CD4-positive, alpha-beta T cell (primary cell): ENCODE measurements around the gene DENND2A. TPM values are rescaled to one million over a fixed set of nuclear protein-coding genes. Genes with fewer than 3 reads are reported as not detected.

Experiments used
- ATAC-seq: fragments of 200-7000 bp; cut with Tn5 transposase; one replicate; pipeline ENCODE4 v1.10.0; 2022; ENCODE audit warnings: mild to moderate bottlenecking; ENCODE audit not compliant: poor library complexity
- CTCF ChIA-PET: fragments of 350-600 bp; sonication (Branson Sonifier 250); formaldehyde crosslinking; loops from one replicate; lab custom pipeline; 2021; ENCODE audit warnings: antibody characterized with exemption, inconsistent platforms; lab: Charles Lee
- POLR2A ChIA-PET: fragments of 350-600 bp; sonication (Branson Sonifier 250); formaldehyde crosslinking; loops from one replicate; lab custom pipeline; 2021; ENCODE audit warnings: antibody characterized with exemption, inconsistent platforms; lab: Charles Lee
- DNase-seq, 14 experiments: peaks; one replicate each; pipeline ENCODE4 v3.0.0-alpha.2; 2013 to 2020; ENCODE audit warnings: mixed read lengths in 2 of 14
- H3K27ac ChIP-seq, 2 donors: one replicate each; pipeline versions ENCODE4 v1.5.1 to v1.7.0; 2013; ENCODE audit warnings: low read length in 2 of 2, low read depth in 1 of 2, mild to moderate bottlenecking in 1 of 2
- H3K27me3 ChIP-seq, 2 experiments: 1 replicate in 1 of 2; 2 replicates in 1 of 2; pipeline versions ENCODE4 v1.6.1 to v1.7.0; 2013; ENCODE audit warnings: low read length in 2 of 2, control low read depth in 1 of 2, mild to moderate bottlenecking in 1 of 2, moderate library complexity in 1 of 2; ENCODE audit not compliant: insufficient read depth in 2 of 2, control insufficient read depth in 1 of 2
- H3K36me3 ChIP-seq: one replicate; pipeline ENCODE4 v1.6.1; 2013; ENCODE audit warnings: low read length, control low read depth; ENCODE audit not compliant: insufficient read depth
- H3K4me1 ChIP-seq: one replicate; pipeline ENCODE4 v1.6.1; 2013; ENCODE audit warnings: low read length, control low read depth; ENCODE audit not compliant: insufficient read depth
- H3K4me3 ChIP-seq: one replicate; pipeline ENCODE4 v1.5.1; 2013; ENCODE audit warnings: mild to moderate bottlenecking, low read length, moderate library complexity
- H3K9me3 ChIP-seq, 2 experiments: 1 replicate in 1 of 2; 2 replicates in 1 of 2; pipeline versions ENCODE4 v1.6.1 to v1.7.0; 2013; ENCODE audit warnings: low read length in 2 of 2, mild to moderate bottlenecking in 2 of 2, control low read depth in 1 of 2, moderate library complexity in 1 of 2; ENCODE audit not compliant: control insufficient read depth in 1 of 2, insufficient read depth in 1 of 2
- H3K27ac Mint-ChIP-seq: one replicate; pipeline ENCODE4 v1.8.0; 2020; ENCODE audit warnings: mixed read lengths
- H3K27me3 Mint-ChIP-seq: one replicate; pipeline ENCODE4 v1.8.0; 2021; ENCODE audit warnings: mixed read lengths
- H3K36me3 Mint-ChIP-seq: one replicate; pipeline ENCODE4 v1.8.0; 2021; ENCODE audit warnings: low read depth, mixed read lengths
- H3K4me1 Mint-ChIP-seq: one replicate; pipeline ENCODE4 v1.8.0; 2021; ENCODE audit warnings: low read depth, mixed read lengths
- H3K4me3 Mint-ChIP-seq: one replicate; pipeline ENCODE4 v1.8.0; 2020; ENCODE audit warnings: mild to moderate bottlenecking, mixed read lengths
- H3K9me3 Mint-ChIP-seq: one replicate; pipeline ENCODE4 v1.8.0; 2020; ENCODE audit warnings: mixed read lengths
- intact Hi-C, 2 experiments: fragments of 100-400 bp; cut with DNase I in 1 of 2; cut with micrococcal nuclease in 1 of 2; formaldehyde crosslinking; loops; one replicate each; pipeline versions ENCODE4 v1.15.1 to v1.9.0; 2023 to 2025; cut with DNase I, micrococcal nuclease
- total RNA-seq, 174 experiments: library from RNA in 2 of 174; stranded (reverse) in 2 of 174; gene quantifications; one replicate each; pipeline ENCODE4 v1.2.3 and lab custom pipeline; 2021 to 2026
- TF ChIP-seq, protein P1 (sequence below): fragments of 200-600 bp; IDR thresholded peaks from one replicate; pipeline ENCODE4 v1.8.0; 2022; ENCODE audit warnings: antibody characterized with exemption, mild to moderate bottlenecking

DENND2A gene
- total RNA-seq, 2 experiments from 2014 or later, result not detected

DNA sequence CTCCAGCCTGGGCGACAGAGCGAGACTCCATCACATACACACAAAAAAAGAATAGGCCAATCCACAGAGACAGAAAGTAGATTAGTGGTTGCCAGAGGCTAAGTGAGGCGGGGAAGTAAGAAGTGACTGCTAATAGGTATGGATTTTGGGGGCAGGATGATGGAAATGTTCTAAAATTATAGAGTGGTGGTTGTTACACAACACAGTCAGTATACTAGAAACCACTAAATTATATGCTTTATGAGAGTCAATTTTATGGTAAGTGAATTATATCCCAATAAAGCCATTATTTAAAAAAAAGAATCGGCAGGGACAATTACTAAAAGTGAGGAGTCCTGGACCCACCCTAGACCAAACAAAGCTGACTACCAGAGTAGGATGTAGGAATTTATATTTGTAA, 24.3 kb downstream of the DENND2A start:
- no peaks in the 10 kb centered on the region for H3K36me3 ChIP-seq
- H3K27me3 ChIP-seq, result no peaks in the 10 kb centered on the region
- H3K4me3 Mint-ChIP-seq, result no peak overlapping the region
- TF ChIP-seq, protein P1, sequence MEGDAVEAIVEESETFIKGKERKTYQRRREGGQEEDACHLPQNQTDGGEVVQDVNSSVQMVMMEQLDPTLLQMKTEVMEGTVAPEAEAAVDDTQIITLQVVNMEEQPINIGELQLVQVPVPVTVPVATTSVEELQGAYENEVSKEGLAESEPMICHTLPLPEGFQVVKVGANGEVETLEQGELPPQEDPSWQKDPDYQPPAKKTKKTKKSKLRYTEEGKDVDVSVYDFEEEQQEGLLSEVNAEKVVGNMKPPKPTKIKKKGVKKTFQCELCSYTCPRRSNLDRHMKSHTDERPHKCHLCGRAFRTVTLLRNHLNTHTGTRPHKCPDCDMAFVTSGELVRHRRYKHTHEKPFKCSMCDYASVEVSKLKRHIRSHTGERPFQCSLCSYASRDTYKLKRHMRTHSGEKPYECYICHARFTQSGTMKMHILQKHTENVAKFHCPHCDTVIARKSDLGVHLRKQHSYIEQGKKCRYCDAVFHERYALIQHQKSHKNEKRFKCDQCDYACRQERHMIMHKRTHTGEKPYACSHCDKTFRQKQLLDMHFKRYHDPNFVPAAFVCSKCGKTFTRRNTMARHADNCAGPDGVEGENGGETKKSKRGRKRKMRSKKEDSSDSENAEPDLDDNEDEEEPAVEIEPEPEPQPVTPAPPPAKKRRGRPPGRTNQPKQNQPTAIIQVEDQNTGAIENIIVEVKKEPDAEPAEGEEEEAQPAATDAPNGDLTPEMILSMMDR, result no peak
- CTCF ChIA-PET, result no interaction called here
- H3K4me1 Mint-ChIP-seq, result no peaks in the 10 kb centered on the region
- no peaks in the 10 kb centered on the region for H3K4me1 ChIP-seq
- POLR2A ChIA-PET, result no interaction called here
- ATAC-seq, result no peak
- no peak overlapping the region for H3K27ac Mint-ChIP-seq
- no peak overlapping the region for H3K27ac ChIP-seq
- no peaks in the 10 kb centered on the region for H3K36me3 Mint-ChIP-seq
- H3K9me3 Mint-ChIP-seq, result no peaks in the 10 kb centered on the region
- intact Hi-C loops, result no loop called here
- DNase-seq, result no peak
- no peak overlapping the region for H3K4me3 ChIP-seq
- no peaks in the 10 kb centered on the region for H3K9me3 ChIP-seq
- H3K27me3 Mint-ChIP-seq, result no peaks in the 10 kb centered on the region

DNA sequence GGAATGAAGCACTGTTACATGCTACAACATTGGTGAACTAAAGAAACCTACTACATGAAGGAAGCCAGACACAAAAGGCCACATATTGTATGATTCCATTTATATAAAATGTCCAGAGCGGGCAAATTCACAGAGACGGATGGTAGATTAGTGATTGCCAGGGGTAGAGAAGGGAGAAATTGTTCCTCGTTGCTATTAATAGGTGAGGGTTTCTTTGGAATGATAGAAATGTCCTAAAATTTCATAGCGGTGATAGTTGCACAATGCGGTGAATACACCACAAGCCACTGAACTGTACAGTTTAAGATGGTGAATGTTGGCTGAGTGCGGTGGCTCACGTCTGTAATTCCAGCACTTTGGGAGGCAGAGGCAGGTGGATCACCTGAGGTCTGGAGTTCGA, 29.0 kb downstream of the DENND2A start:
- Histone ChIP-seq H3K4me1 (no peaks in the 10 kb centered on the region), H3K27ac (no peak overlapping the region), H3K9me3 (no peaks in the 10 kb centered on the region), H3K4me3 (no peak overlapping the region), H3K27me3 (peaks cover 0 to 3% of the 10 kb centered on the region in 2 experiments), H3K36me3 (no peaks in the 10 kb centered on the region)
- no peaks in the 10 kb centered on the region for H3K36me3 Mint-ChIP-seq
- H3K9me3 Mint-ChIP-seq, result no peaks in the 10 kb centered on the region
- H3K27ac Mint-ChIP-seq, result no peak overlapping the region
- DNase-seq (no peak), ATAC-seq (no peak)
- intact Hi-C loops, result no loop called here
- no peaks in the 10 kb centered on the region for H3K27me3 Mint-ChIP-seq
- TF ChIP-seq, protein P1, result no peak
- CTCF ChIA-PET, result no interaction called here
- no peaks in the 10 kb centered on the region for H3K4me1 Mint-ChIP-seq
- no peak overlapping the region for H3K4me3 Mint-ChIP-seq
- POLR2A ChIA-PET, result no interaction called here

DNA sequence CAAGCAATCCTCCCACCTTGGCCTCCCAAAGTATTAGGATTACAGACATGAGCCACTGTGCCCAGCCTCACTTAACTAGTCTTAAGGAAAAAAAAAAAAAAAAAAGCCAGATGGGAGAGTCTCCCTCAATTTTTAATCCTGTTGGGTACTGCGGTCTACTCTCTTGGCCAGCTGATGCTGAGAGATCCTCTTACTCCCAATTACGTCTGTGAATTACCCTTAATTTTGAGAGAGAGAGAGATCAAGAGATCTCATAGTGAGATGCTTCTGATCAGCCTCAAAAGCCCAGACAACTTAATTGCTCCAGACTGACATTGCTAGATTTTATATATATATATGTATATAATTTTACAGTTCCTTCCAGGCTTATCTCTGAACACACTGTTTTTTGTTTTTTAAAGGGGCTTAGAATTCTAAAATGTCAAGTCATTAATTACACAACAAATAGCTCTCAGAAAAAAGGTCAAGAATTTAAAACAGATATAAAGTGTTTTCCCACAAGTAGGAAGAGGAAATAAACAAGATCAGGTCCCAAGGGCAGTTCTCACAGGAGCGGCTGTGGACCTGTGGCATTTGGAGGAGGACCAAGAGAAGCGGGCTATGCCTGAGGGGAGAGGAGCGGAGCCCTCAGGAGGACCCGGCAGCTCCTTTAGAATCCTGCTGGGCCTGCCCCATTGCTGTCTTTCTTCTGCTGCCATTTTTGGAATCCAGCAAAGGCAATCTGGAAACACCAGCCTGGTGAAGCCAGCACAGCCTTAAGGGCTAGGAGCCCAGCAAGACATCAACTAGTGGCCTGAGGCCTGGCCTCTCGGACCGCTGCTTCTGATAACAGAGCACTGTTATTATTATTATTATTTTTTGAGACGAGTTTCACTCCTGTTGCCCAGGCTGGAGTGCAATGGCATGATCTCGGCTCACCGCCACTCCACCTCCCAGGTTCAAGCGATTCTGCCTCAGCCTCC, 30.1 kb downstream of the DENND2A start:
- no peaks in the 10 kb centered on the region for H3K27me3 Mint-ChIP-seq
- intact Hi-C loops, result no loop called here
- no peaks in the 10 kb centered on the region for H3K4me1 Mint-ChIP-seq
- CTCF ChIA-PET, result interaction anchor here (0.7 kb wide), 2 partner anchors 192 to 323 kb away, joined by 3 to 4 read pairs; no protein-coding TSS in a partner anchor
- no peaks in the 10 kb centered on the region for H3K9me3 Mint-ChIP-seq
- Histone ChIP-seq H3K4me1 (no peaks in the 10 kb centered on the region), H3K27me3 (peaks cover 0 to 3% of the 10 kb centered on the region in 2 experiments), H3K9me3 (no peaks in the 10 kb centered on the region), H3K4me3 (no peak overlapping the region), H3K27ac (no peak overlapping the region), H3K36me3 (no peaks in the 10 kb centered on the region)
- DNase-seq (no peak), ATAC-seq (no peak)
- POLR2A ChIA-PET, result no interaction called here
- H3K27ac Mint-ChIP-seq, result no peak overlapping the region
- no peak overlapping the region for H3K4me3 Mint-ChIP-seq
- H3K36me3 Mint-ChIP-seq, result no peaks in the 10 kb centered on the region
- TF ChIP-seq, protein P1, result no peak
